Gastrocnemius medialis (tissue), 4 donors: ENCODE results near the gene PDCD10. TPM values are rescaled to one million over a fixed set of nuclear protein-coding genes. Genes with fewer than 3 reads are reported as not detected.

Source experiments
- ATAC-seq, 2 donors: fragments of 150-250 bp; one replicate each; pipeline ENCODE4 v1.9.1; 2016
- DNase-seq, 2 donors: peaks; one replicate each; pipeline ENCODE4 v3.0.0-alpha.2; 2019
- H3K27ac ChIP-seq, 4 donors: fragments of 200-600 bp; sonication (generic); 1 replicate in 1 of 4; 2 replicates in 3 of 4; pipeline ENCODE4 v1.5.1; 2016 to 2018; ENCODE audit warnings: mild to moderate bottlenecking in 2 of 4, moderate library complexity in 1 of 4
- H3K27me3 ChIP-seq, 3 donors: fragments of 200-600 bp; sonication (generic) in 2 of 3; 1 replicate in 1 of 3; 2 replicates in 2 of 3; pipeline versions ENCODE4 v1.5.1 to v1.6.0; 2016 to 2019; ENCODE audit warnings: mild to moderate bottlenecking in 1 of 3, moderate library complexity in 1 of 3
- H3K36me3 ChIP-seq, 2 donors: fragments of 200-600 bp; sonication (generic) in 1 of 2; one replicate each; pipeline ENCODE4 v1.5.1; 2017 to 2018
- H3K4me1 ChIP-seq, 2 donors: fragments of 200-600 bp; sonication (generic) in 1 of 2; one replicate each; pipeline ENCODE4 v1.5.1; 2016 to 2017; ENCODE audit warnings: mild to moderate bottlenecking in 2 of 2
- H3K4me3 ChIP-seq, 4 donors: fragments of 200-600 bp; sonication (generic) in 3 of 4; 1 replicate in 1 of 4; 2 replicates in 3 of 4; pipeline ENCODE4 v1.5.1; 2016 to 2019; ENCODE audit warnings: mild to moderate bottlenecking in 2 of 4
- H3K9me3 ChIP-seq, 3 donors: fragments of 200-600 bp; sonication (generic) in 2 of 3; 1 replicate in 1 of 3; 2 replicates in 2 of 3; pipeline ENCODE4 v1.5.1; 2016 to 2019
- POLR2A ChIP-seq, 2 donors: fragments of 450-650 bp; IDR thresholded peaks; one replicate each; pipeline ENCODE4 v1.6.1; 2017; ENCODE audit warnings: antibody characterized with exemption in 2 of 2, mild to moderate bottlenecking in 2 of 2, moderate library complexity in 2 of 2
- in situ Hi-C, 4 donors: fragments of 200-750 bp; cut with MboI; loops; one replicate each; pipeline versions ENCODE4 v1.15.0 to v1.8.0; 2017; ENCODE audit warnings: low sequenced_read_pairs in 4 of 4
- intact Hi-C: fragments of 100-400 bp; cut with DNase I; formaldehyde crosslinking; loops from one replicate; pipeline ENCODE4 v1.15.1; 2023; ENCODE audit warnings: low total_unique reads
- total RNA-seq, 4 donors: library from RNA; depleted of rRNA; stranded (reverse); fragments of >200 nt; gene quantifications; one replicate each; pipeline versions ENCODE4 v1.1.0 to v1.2.3, GENCODE V29; 2016
- TF ChIP-seq, protein P1 (sequence below), 5 experiments: fragments of 450-650 bp in 3 of 5; fragments of 200-600 bp in 2 of 5; sonication (generic) in 2 of 5; IDR thresholded peaks in 4 of 5; conservative IDR thresholded peaks in 1 of 5; 1 replicate in 4 of 5; 2 replicates in 1 of 5; pipeline ENCODE4 v1.5.1; 2016 to 2019; ENCODE audit warnings: antibody characterized with exemption in 5 of 5, mild to moderate bottlenecking in 3 of 5, moderate library complexity in 3 of 5

The PDCD10 gene
- total RNA-seq, 4 donors from 2014 or later: 25.7 to 32.6 (median 31.6) TPM

- H3K4me1 ChIP-seq: no peaks in the 10 kb centered on the region
- no peaks in the 10 kb centered on the region for H3K9me3 ChIP-seq
- H3K27me3 ChIP-seq: no peaks in the 10 kb centered on the region
- H3K36me3 ChIP-seq: no peaks in the 10 kb centered on the region
- DNase-seq (no peak), ATAC-seq (no peak)
- in situ Hi-C loops: no loop called here
- intact Hi-C loops: no loop called here
- TF ChIP-seq, protein P1, sequence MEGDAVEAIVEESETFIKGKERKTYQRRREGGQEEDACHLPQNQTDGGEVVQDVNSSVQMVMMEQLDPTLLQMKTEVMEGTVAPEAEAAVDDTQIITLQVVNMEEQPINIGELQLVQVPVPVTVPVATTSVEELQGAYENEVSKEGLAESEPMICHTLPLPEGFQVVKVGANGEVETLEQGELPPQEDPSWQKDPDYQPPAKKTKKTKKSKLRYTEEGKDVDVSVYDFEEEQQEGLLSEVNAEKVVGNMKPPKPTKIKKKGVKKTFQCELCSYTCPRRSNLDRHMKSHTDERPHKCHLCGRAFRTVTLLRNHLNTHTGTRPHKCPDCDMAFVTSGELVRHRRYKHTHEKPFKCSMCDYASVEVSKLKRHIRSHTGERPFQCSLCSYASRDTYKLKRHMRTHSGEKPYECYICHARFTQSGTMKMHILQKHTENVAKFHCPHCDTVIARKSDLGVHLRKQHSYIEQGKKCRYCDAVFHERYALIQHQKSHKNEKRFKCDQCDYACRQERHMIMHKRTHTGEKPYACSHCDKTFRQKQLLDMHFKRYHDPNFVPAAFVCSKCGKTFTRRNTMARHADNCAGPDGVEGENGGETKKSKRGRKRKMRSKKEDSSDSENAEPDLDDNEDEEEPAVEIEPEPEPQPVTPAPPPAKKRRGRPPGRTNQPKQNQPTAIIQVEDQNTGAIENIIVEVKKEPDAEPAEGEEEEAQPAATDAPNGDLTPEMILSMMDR (IDR thresholded peaks at IDR 0.05 in 4 of 5, conservative IDR thresholded peaks at IDR 0.05 in 1 of 5): no peak
- TF ChIP-seq POLR2A (IDR thresholded peaks at IDR 0.05): no peak
- H3K27ac ChIP-seq: no peak overlapping the region
- no peak overlapping the region for H3K4me3 ChIP-seq
Measured at GRCh38 chr3:167651826-167652225, 82.9 kb downstream of the PDCD10 start.

- TF ChIP-seq, protein P1 (IDR thresholded peaks at IDR 0.05 in 4 of 5, conservative IDR thresholded peaks at IDR 0.05 in 1 of 5): no peak
- no peak for TF ChIP-seq POLR2A (IDR thresholded peaks at IDR 0.05)
- in situ Hi-C loops (no loop called here), intact Hi-C loops (no loop called here)
- no peak for DNase-seq
- H3K27ac ChIP-seq: no peak overlapping the region
- H3K4me1 ChIP-seq: no peaks in the 10 kb centered on the region
- H3K4me3 ChIP-seq: no peak overlapping the region
- ATAC-seq: no peak
- H3K27me3 ChIP-seq: no peaks in the 10 kb centered on the region
- H3K9me3 ChIP-seq: no peaks in the 10 kb centered on the region
- no peaks in the 10 kb centered on the region for H3K36me3 ChIP-seq
Measured at GRCh38 chr3:167650459-167650858, 84.2 kb downstream of the PDCD10 start.

- TF ChIP-seq, protein P1 (IDR thresholded peaks at IDR 0.05 in 4 of 5, conservative IDR thresholded peaks at IDR 0.05 in 1 of 5): no peak
- no peak for TF ChIP-seq POLR2A (IDR thresholded peaks at IDR 0.05)
- no peaks in the 10 kb centered on the region for H3K27me3 ChIP-seq
- in situ Hi-C loops (no loop called here), intact Hi-C loops (no loop called here)
- H3K4me3 ChIP-seq: no peak overlapping the region
- ATAC-seq: no peak
- H3K36me3 ChIP-seq: no peaks in the 10 kb centered on the region
- no peak overlapping the region for H3K27ac ChIP-seq
- no peaks in the 10 kb centered on the region for H3K4me1 ChIP-seq
- DNase-seq: no peak
- H3K9me3 ChIP-seq: no peaks in the 10 kb centered on the region
Measured at GRCh38 chr3:167649746-167650145, 84.9 kb downstream of the PDCD10 start.

GRCh38 chr3:167644611-167645010 is 90.1 kb downstream of the PDCD10 start:
- no peak for TF ChIP-seq POLR2A (IDR thresholded peaks at IDR 0.05)
- TF ChIP-seq, protein P1 (IDR thresholded peaks at IDR 0.05 in 4 of 5, conservative IDR thresholded peaks at IDR 0.05 in 1 of 5): no peak
- no peaks in the 10 kb centered on the region for H3K9me3 ChIP-seq
- intact Hi-C loops (no loop called here), in situ Hi-C loops (no loop called here)
- no peaks in the 10 kb centered on the region for H3K4me1 ChIP-seq
- no peak overlapping the region for H3K27ac ChIP-seq
- H3K27me3 ChIP-seq: no peaks in the 10 kb centered on the region
- ATAC-seq (no peak), DNase-seq (no peak)
- no peaks in the 10 kb centered on the region for H3K36me3 ChIP-seq
- no peak overlapping the region for H3K4me3 ChIP-seq

Other genes starting within 250 kb of the PDCD10 start
- 1 to 10 TPM in 1 of 4 donors, under 1 TPM in 3; 0.29 to 1.2 (median 0.68) TPM for gene WDR49, start 81.0 kb downstream of the PDCD10 start, total RNA-seq
- 1 to 10 TPM in 3 of 4 donors, under 1 TPM in 1; 0.70 to 2.7 (median 2.2) TPM for gene SERPINI1, start 829 bp upstream of the PDCD10 start, total RNA-seq